Cerebellar cortex (tissue), 1 donor: ENCODE data around the gene BARHL2.

ENCODE experiments used
- DNase-seq: peaks from one replicate; pipeline ENCODE4 v3.0.0-alpha.2; 2015; ENCODE audit warnings: low spot score

The BARHL2 gene

DNA sequence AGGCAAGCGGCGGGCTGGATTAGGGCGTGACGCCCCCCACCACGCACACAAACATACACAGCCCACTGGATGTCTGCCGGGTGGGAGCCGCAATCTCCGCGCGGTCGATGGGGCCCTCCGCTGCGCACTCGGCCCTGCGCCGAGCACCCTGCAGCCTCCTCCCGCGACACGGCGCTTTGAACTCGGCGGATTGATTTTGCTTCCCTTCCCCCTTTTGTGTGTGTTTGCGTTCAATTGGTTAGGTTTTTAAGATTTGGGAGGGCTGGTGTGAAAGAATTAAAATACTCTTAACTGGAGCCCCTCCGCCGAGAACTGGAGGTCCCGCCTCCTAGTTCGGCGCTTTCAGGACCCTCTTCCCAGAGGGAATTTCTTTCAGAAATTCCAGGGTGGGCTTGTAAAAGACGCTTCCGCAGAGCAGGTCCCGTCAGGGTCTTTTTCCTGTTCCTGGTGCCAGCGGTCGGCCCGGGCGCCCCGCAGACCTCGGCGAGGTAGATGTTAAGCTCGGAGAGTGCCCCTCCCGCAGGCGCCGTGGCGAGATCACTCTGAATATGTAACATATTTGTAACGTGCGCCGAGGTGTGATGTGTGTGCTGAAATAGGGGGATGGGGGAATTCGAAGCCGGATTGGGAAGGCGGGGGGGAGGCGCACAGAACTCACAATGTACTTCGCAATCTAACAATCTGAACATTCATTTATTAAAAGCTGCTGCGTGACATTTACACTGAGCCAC lies 8.0 kb upstream of the BARHL2 start:
- peak; percentile 58 for DNase-seq

GRCh38 chr1:90724361-90724760 lies 7.3 kb upstream of the BARHL2 start:
- DNase-seq, result peak; percentile 43

- DNase-seq, result peak; percentile 33
Measured at GRCh38 chr1:90723590-90724108, 6.5 kb upstream of the BARHL2 start.

GRCh38 chr1:90722874-90723589 lies 5.9 kb upstream of the BARHL2 start:
- DNase-seq, result peak; percentile 31

- peak; percentile 92 for DNase-seq
Measured at GRCh38 chr1:90721210-90722194, 4.4 kb upstream of the BARHL2 start.

DNA sequence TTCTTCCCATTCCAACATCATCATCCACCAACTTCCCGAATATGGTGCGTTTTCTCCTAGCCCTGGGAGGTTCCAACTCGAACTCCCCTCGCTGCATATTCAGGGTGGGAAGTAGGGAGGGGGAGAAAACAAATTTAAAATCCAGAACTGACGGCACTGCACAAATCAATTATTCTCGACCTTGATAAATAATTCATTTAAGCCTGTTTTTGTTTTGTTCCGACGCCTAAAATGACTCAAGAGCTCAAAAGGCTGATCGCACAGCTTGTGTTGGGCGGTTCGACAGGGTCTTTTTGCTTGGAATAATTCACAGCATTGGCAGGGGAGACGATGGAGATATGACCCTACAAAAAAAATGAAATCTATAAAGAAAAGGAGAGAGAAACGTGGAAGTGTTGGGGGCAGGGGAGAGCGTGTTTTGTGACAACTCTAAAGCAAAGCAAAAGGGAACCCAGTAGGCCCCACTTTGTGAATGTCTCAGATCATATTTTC lies 3.1 kb upstream of the BARHL2 start:
- DNase-seq, result peak; percentile 13

DNA sequence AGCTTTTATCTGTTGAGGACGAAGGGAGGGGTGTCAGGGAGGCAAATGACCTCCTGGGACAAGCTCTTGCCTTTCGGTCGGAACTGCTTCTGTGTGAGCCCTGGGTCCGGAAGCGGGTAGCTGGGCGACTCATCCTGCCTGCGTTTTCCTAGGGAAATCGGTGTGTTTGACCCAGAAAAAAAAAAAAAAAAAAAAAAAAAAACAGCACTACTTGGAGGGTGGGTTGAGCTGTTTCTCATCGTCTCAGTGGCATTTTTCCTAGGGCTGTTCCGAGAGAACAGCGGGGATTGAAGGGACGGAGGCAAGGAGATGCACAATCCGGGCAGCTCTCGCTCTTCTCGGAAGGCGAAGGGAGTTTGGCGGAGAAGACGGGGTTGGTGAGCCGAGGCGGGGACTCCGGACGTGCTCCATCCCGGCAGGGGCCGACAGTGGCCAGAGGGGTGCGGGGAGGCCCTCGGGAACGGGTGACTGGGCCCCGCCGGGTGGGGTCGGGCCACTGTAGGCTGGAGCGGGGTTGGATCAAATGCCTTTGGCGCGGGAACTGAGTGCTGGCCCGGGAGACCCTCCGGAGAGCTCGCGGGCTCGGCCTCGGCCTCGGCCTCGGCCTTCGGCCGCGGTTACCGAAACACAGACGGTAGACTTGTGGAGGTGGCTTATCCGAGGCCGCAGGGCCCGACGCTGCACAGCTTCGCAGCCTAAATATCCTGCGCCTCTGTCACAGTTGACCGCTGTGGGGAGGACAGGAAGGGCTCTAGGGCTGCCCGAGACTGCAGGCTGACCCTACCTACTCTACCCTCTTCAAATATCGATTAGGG lies 2.4 kb upstream of the BARHL2 start:
- DNase-seq, result peak; percentile 71

DNA sequence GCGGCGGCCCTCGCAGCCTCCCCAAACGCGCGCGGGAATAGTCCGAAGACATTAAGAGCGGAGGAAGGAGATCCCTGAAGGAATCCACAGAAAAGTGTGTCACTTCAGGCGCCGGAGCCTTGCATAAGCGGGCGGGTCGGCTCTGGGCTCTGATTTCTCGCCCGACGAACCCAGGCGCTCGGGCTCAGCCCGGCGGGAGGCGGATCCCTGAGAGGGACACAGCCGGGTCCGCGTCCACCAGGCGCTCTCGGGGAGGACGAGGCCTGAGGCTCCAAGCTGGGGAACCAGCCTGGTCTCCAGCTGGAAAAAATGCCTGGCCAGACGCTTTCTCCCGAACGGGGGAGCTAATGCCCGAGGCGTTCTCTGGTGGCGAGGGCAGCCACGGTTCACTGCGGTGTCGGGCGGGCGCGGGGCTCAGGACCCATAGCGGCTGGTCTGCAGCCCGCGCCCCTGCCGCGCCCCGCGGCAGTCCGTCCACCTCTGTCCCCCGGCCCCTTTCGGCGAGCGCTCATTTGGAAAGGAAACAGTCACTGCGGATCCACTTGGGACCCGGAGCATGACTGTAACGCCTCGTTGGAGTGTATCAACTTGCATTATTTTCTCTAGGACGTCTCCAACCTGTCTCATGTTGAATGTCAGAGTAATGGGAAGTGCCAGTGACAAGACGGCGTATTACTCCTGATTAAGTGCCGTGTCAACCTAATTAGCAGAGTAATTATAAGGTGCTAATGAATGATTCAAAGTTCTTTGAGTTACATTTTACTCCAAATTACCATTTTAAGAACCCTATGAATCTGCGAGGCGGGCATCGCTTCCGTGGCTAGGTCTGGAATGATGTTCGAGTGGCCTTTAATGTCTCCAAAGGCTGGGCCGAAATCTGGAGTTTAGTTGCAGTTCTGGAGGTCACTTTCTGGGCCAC lies 1.6 kb upstream of the BARHL2 start:
- peak; percentile 37 for DNase-seq

DNA sequence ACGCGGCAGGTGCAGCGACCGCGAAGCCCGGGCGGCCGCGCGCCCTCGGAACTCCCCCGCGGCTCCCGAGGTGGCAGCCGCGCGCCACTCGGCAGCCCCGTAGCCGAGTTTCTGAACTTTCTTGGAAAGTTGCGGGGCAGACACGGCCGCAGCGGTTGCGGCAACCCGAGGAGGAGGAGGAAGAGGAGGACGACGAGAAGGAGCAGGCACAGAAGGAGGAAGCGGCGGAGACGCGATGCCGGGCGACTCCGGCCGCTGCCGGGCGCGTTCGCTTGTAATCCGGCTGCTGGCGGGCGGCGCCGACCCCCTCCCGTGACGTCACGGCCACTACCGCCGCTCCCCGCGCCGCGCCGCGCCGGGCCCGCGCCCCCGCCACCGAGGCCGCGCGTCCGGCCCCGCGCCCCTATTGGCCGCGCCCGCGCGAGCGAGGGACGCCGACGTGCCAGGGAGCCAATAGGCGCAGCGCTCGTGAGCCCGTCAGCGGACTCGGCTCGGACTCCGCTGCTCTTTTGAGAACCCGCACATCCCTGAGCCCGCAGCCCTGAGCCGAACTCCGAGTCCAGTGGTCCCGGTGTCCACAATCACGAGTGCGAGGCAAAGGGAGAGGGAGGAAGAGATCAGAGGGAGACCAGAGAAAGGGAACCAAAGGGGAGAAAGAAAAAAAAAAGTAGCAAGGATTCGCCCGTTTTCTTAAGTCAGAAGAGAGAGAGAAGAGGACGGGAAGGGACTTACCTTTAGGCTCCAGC lies 736 bp upstream of the BARHL2 start:
- peak; percentile 93 for DNase-seq

DNA sequence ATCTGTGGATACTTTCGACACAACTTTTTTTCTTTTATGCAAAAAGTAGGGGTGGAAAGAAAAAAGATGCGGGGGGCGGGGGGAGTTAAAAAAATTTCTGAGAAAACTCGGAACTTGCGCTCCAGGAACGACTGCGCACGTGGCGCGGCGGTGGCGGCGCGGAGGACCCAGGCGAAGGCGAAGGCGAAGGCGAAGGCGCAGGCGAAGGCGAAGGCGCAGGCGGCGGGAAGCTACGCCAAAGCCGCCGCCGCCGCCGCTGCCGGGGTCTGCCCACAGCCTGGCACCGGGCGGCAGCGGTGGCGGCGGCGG lies 208 bp upstream of the BARHL2 start:
- no peak for DNase-seq

DNA sequence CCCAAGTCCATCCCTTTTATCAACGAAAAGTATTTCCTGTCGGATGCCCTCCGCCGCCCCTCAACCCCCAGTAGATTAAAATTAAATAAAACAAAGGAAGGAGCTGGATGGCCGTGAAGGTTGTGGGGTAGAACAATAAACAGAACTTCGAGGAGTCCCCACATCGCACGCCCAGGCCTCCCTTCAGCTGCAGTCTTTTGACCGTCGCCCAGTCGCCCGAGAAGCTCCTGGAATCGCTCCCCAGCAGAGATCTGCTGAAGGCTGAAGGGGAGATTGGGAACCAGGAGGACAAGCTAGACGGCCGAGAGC lies 905 bp downstream of the BARHL2 start:
- DNase-seq, result no peak

DNA sequence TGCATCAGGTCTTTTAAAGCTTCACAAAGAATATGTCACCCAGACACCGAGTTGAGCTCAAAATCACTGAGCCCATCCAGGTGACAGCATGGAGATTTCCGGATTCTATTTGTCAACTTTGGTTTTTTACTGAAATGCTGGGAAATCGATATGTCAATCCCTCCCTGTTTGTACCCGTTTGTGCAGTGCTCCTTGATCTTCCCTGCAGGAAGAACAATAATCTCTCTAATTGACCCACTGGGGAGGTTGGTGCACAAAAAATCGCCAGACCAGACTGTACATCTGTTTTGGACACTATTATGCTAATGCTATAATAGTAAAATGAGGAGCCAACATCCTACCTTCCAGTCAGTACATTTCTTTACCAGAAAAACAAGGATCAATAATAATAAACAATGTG lies 1.8 kb downstream of the BARHL2 start:
- DNase-seq, result peak; percentile 43

GRCh38 chr1:90714521-90714951 lies 2.6 kb downstream of the BARHL2 start:
- DNase-seq, result peak; percentile 54

DNA sequence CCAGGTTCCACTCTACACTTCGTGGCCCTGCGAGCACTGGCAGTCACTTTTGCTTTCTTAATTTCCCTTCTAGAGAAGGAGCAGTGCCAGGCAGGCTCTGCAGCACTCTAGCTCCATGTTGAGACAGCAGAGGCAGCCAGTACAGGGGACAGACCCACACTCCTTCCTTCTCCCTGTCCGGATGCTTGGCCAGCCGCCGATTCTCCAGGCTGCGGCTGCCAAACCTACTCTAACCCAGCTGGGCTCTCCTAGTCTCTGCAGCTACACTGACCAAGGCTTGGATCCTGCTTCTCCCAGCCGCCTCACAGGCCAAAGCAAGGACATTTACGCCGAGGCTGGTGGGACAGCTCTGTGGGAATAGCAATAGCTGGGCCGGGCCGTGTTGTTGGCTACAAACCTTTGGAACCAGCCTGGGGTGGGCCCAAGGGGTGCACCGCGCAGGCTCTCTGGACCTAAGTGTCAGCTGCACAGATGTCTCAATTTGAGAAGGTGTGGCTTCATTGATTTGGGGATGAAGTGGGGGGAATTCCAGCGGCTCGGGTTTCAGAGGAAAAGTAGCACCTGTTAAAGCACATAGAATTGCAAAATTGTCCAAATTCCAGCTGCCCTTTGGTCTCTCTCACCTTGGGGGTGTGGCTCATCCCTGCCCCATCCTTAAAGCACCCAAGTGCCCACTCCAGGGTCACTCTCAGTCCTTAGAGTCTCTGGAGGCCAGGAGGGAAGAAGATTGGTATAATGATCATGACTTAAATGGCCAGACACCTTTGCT lies 3.2 kb downstream of the BARHL2 start:
- DNase-seq, result peak; percentile 90

DNA sequence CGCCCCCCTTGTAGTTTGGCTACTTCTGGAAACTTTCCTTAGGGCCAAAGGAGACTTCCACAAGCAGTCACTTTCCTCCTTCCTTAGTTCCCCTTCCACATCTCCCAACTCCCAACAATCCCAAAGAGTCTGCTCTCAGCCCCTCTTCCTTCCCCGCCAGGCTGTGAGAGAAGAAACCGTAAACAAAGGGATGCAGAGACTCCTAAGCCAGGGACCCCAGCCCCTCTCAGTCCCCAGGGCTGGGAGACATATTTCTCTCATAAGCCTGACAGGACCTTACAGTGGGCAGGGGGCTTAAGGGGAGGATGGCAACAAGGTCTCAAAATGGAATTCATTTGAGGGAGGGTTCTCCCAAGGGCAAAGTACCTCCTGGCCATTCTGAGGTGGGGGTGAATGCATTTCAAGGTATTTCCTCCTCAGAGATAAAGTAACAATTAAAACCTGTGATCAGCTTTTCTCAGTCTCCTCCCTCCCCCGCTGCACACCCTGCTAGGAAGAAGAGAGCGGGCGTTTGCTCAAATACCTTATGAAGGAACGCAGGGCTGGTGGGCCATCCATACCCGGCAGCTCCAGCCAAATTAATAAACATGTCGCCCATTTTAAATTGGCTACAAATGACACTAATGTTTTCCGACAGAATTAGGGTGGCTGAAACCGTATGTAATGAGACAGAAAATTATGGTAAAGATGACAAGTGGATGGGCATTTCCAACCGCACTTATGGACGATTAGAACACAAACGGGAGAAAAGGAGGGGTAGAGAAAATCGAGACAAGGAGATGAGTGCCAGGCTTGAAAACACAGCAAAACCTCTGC lies 4.0 kb downstream of the BARHL2 start:
- DNase-seq, result no peak

DNA sequence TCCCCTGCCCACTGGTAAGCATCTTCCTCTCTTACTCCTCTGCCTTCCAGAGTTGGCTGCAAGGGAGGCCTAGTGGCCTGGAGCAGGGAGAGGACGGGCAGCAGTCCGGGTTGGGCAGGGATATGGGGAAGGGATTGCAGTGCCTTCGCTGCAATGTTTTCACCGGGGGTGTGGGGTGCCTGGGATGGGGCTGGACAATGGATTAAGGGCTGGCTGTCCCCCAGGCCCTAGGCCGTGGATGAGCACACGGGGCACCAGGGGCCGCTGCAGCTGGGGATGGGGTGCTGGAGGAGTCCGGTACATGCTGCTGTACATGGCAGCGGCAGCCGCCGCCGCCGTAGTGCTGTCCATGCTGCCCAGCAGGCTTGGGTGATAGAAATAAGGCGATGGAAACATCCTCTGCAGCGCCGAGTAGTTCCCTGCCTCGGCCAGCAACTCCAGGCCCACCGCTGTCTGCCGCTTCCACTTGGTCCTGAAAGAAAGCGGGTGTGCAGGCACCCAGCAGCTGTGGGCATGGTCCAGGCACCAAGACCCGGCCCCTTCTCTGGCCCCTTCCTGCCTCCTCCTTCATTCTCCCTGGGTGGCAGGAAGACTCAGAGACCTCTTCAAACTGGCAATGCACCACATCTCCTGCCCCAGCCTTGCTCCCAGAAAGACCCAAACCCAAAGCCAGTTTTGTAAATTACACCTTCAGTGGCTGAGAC lies 4.8 kb downstream of the BARHL2 start:
- peak; percentile 22 for DNase-seq

DNA sequence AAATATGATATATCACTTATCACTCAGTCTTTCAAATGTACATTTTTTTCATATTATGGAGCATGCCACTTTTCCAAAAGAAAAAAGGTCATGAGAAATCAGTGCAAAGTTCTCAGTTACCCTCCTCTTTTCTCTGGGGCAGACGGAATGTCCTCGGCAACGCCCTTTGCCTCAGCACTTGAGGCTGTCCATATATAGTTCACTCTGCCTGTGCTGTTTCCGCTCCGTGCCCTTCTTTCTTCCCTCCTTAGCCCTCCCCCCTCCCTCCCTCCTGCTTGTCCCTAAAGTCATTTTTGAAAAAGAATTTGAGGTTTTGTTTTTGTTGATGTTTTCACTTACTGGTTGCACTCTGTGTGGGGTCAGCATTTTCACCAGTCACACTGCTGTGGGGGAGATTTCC lies 5.4 kb downstream of the BARHL2 start:
- peak; percentile 57 for DNase-seq
